HG03442 (cell line): ENCODE data around the gene GOLGA6B.
"Not testable (repeated sequence)": the region's sequence is repeated elsewhere in the genome, so short reads cannot be mapped to it uniquely, and the experiment has no call there.

Experiments used
- ATAC-seq: cut with Tn5 transposase; IDR thresholded peaks from one replicate; pipeline ENCODE4 v1.9.1; 2021; ENCODE audit warnings: mild to moderate bottlenecking, moderate library complexity; ENCODE audit not compliant: unreplicated experiment

Gene GOLGA6B

DNA sequence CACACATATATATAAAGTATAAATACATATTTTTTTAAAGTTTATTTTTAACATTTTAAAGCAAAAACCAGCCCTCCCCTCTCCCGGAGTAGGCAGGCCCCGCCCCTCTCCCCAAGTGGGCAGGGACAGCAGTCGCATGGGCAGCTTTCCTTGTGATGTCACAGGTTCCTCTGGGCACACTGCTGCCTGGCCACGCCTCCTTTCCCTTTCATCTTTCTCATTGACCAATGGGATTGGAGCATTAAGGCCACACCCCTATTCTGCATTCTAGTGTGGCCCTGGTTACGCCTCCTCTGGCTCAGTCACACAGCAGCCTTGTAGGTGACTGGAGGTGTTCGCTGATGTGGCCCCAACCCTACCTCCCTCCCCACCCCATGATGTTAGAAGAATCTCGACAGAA, at the start of gene GOLGA6B:
Gene GOLGA6B (plus strand): TSS at position 301 of the 400 bp plus-strand sequence. CDS start 41 bp downstream, at position 342.
- ATAC-seq, result not testable (repeated sequence)

DNA sequence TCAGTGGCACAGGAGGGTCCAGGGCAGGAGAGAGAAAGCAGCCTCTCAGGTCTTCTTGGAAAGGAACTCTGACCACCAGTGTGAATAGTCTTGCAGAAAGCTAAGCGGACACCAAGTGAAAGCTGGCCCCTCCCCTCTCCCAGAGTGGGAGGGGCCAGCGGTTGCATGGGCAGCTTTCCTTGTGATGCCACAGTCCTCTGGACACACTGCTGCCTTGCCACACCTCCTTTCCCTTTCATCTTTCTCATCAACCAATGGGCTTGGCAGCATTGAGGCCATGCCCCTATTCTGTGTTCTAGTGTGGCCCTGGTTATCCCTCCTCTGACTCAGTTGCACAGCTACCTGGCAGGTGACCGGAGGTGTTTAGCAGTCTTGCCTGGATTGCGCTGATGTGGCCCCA, 49.7 kb upstream of the GOLGA6B start:
- no peak for ATAC-seq

- ATAC-seq, result not testable (repeated sequence)
These were observed 46.4 kb upstream of the GOLGA6B start for GRCh38 chr15:72608084-72608483.

GRCh38 chr15:72609862-72610261, 44.6 kb upstream of the GOLGA6B start:
- no peak for ATAC-seq

DNA sequence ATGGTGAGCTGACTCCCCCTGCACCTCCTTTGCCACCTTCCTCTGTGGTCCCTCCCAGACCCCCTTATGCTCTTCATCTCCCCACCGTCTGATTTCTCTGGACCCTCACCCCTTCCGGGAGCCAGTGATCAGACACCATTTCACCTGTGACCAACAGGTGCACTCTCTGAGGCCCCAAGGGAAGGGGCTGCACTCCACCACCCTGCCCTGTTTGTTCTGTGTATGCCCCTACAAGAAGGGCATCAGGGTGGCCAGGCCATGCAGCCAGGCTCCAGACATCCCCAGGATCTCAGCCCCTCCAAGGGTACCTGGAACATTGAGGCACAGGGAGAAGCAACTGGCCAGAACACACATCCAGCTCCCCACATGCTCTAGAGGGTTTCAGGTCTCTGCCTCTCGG, 42.2 kb upstream of the GOLGA6B start:
- not testable (repeated sequence) for ATAC-seq

- no peak for ATAC-seq
These were observed 39.5 kb upstream of the GOLGA6B start for GRCh38 chr15:72614810-72615532.

GRCh38 chr15:72615533-72616233, 38.8 kb upstream of the GOLGA6B start:
- ATAC-seq, result not testable (repeated sequence)

- no peak for ATAC-seq
These were observed 37.8 kb upstream of the GOLGA6B start for GRCh38 chr15:72616491-72617210.

DNA sequence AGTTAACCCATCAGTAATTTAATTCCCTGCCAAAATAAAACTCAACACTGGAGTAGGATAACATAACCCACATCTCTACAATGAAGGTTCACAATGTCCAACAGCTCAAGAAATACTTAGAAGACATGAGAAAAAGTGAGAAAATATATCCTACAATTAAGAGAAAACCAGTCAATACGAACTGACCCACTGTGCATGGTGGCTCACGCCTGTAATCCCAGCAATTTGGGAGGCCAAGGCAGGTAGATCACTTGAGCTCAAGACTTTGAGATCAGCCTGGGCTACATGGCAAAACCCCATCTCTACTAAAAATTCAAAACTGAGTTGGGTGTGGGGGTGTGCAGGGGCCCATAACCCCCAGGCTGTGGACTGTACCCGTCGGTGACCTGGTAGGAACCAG, 30.6 kb upstream of the GOLGA6B start:
- not testable (repeated sequence) for ATAC-seq

- ATAC-seq, result not testable (repeated sequence)
These were observed 28.3 kb upstream of the GOLGA6B start for GRCh38 chr15:72626153-72626552.

DNA sequence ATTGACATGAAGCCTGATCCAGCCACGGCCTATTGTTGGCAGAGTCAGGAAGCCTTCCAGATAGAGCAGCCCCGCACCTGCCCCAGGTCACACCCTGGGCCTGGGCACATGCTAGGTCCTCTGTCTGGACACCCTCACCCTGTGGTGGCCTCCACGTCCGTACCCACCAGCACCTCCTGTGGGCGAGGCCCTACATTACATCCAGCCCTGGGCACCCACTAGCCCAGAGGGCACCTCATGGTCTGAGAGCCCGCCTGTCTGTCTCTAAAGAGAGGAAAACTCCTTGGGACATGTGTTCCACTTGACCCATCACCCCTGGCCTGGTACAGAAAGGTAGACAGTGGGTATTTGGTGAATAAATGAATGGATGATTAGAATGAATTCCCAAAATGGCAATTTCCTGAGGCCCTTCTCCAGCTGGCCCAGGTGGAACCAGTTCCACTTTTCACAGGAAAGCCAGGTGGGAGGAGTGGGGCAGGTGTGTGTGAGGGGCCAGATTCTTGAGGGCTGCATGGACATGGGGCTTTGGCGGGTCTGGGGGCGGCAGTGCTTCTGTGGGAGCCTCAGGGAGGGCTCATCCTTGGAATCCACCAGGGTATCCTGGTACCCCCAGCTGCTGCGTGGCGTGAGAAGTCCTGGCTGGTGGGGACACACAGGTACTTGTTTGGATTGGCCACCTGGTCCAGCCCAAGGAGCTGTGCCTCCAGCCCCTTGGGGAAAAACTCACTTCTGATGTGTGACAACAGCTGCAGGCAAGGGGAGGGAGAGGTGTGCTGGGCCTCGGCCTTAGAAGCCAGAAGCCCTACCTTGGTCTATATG, 26.0 kb upstream of the GOLGA6B start:
- not testable (repeated sequence) for ATAC-seq

DNA sequence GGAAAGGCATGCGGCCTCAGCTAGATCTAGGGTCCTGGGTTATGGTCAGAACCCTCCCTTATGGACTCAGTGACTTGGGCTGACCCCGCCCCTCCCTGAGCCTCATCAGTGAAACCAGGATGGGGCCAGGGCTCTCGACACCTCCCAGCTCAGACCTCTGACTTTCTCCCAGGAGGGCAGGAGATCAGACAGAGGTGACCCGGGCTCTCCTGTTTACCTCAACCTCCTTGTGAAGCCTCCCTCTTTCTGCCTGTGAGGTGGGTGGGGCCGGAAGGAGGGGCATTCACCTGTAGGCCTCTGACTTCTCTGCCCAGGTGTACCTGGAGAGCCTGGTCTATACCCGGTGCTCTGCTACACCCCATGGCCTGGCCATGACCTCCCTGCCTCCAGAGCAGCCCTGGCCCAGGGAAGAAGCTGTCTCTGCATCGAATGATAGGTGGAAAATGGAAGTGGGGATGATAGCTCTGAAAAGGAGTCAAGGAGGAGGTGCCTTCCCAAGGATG, 25.4 kb upstream of the GOLGA6B start:
- not testable (repeated sequence) for ATAC-seq

- ATAC-seq, result peak; percentile 69
These were observed 17.8 kb upstream of the GOLGA6B start for GRCh38 chr15:72636519-72637282.

- not testable (repeated sequence) for ATAC-seq
These were observed 14.6 kb upstream of the GOLGA6B start for GRCh38 chr15:72639759-72640483.

DNA sequence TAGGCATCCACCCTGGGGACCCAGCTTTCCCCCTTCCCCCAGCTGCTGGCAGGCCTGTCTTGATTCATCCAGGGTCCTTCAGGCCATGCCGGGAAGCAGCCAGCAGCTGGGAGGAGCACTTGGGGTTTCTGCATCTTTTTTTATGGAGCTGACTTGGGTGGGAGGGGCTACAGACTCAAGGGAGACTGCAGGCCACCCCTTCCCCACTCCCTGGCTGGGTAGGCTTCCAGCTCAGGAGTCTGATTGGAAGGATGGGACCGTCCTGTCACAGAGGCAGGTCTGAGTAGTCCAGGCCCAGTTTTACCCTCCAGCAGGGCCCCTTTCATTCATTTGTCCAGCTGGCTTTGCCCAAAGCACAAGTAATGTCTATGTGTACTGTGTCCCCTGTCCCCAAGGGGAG, 12.2 kb upstream of the GOLGA6B start:
- not testable (repeated sequence) for ATAC-seq

- ATAC-seq, result not testable (repeated sequence)
These were observed 5.8 kb upstream of the GOLGA6B start for GRCh38 chr15:72648631-72649253.

DNA sequence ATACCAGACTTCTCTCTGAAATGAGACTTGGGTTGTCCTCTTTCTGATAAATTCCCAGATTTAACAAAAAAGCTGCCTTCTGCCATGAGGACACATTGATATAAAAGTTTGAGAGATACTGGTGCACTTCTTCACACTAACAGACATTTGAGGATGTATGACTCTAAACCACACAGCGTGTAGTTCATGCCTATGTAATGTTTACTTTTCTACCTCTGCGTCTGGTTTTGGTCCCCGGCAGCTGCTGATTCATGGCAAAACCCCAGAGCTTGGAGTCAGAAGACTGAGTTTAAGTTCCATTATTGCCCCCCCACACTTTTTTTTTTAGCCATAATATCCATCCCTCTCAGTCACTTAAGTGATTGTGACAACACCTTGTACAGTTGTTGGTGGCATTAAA, 1.5 kb downstream of the GOLGA6B start:
- not testable (repeated sequence) for ATAC-seq

- ATAC-seq, result not testable (repeated sequence)
These were observed 6.6 kb downstream of the GOLGA6B start for GRCh38 chr15:72661081-72661480.

- ATAC-seq, result not testable (repeated sequence)
These were observed 9.4 kb downstream of the GOLGA6B start for GRCh38 chr15:72663931-72664330.
